Measurements from ENCODE around the gene MACF1. TPM values are rescaled to one million over a fixed set of nuclear protein-coding genes. Genes with fewer than 3 reads are reported as not detected.

The MACF1 gene
- total RNA-seq, 4 donors from 2014 or later: 210 to 602 (median 573) TPM

DNA sequence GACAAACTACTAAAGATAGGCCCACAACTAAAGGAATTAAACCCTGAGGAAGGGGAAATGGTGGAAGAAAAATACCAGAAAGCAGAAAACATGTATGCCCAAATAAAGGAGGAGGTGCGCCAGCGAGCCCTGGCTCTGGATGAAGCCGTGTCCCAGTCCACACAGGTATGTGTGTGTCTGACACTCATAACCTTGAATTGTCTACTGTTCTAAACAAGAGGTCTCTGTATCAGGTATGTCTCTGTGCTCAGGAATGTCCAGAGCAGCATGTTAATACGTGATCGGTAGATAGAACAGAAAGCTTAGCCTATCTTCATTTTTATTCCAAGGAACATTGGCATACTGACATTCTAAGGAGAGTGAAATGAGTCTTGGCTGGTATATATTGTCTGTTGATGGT is 231.1 kb downstream of the MACF1 start:
- intact Hi-C loops (cut with DNase I; ENCODE audit: low total_unique reads): no loop called here
- Histone ChIP-seq H3K9me3 (no peaks in the 10 kb centered on the region), H3K27ac (no peak overlapping the region), H3K36me3 (no peaks in the 10 kb centered on the region), H3K27me3 (no peaks in the 10 kb centered on the region), H3K4me1 (no peaks in the 10 kb centered on the region), H3K4me3 (no peak overlapping the region)
- TF ChIP-seq POLR2A (IDR thresholded peaks at IDR 0.05): no peak
- TF ChIP-seq, protein P1, sequence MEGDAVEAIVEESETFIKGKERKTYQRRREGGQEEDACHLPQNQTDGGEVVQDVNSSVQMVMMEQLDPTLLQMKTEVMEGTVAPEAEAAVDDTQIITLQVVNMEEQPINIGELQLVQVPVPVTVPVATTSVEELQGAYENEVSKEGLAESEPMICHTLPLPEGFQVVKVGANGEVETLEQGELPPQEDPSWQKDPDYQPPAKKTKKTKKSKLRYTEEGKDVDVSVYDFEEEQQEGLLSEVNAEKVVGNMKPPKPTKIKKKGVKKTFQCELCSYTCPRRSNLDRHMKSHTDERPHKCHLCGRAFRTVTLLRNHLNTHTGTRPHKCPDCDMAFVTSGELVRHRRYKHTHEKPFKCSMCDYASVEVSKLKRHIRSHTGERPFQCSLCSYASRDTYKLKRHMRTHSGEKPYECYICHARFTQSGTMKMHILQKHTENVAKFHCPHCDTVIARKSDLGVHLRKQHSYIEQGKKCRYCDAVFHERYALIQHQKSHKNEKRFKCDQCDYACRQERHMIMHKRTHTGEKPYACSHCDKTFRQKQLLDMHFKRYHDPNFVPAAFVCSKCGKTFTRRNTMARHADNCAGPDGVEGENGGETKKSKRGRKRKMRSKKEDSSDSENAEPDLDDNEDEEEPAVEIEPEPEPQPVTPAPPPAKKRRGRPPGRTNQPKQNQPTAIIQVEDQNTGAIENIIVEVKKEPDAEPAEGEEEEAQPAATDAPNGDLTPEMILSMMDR (IDR thresholded peaks at IDR 0.05): no peak
- DNase-seq: no peak

DNA sequence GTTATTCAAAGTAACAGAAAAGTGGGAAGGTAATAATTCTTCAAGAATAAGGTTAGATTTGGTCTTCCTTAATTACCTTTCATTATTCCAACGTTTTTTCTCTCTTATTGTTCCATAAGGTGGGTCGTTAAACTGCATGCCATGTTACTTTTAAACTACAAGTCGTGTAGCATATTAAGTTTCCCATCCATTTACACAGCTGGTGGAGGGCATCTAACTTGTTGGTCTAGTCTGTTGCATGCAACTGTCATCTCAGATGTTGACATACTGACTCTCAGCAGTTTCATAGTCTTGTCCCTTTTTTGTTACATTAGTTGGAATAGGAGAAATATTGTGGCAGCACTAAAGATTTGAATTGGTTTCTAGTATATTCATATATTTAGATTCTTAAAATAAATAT is 232.3 kb downstream of the MACF1 start:
- Histone ChIP-seq H3K4me3 (no peak overlapping the region), H3K27me3 (no peaks in the 10 kb centered on the region), H3K4me1 (no peaks in the 10 kb centered on the region), H3K27ac (no peak overlapping the region), H3K9me3 (no peaks in the 10 kb centered on the region), H3K36me3 (no peaks in the 10 kb centered on the region)
- no peak for TF ChIP-seq POLR2A (IDR thresholded peaks at IDR 0.05)
- TF ChIP-seq, protein P1 (IDR thresholded peaks at IDR 0.05): no peak
- DNase-seq: no peak
- intact Hi-C loops (cut with DNase I; ENCODE audit: low total_unique reads): no loop called here

DNA sequence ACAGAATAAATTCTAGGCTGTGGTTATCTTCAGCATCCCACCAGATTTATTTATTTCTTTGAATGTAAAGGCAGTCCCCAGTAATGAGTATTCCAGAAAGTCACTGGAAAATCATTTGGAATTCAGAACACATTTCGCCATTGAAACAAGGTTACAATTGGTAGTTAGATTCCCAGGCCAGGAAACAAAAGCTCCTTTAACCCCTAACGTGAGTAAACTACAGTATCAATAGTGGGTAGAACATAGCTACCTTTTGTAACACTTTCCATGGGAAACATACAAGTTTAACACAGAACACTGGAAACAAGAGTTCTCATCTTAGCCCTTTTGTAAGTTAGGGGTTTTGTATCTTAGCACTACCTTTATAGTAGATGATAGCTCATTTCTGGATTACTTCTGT is 233.5 kb downstream of the MACF1 start:
- H3K36me3 ChIP-seq: no peaks in the 10 kb centered on the region
- DNase-seq: no peak

DNA sequence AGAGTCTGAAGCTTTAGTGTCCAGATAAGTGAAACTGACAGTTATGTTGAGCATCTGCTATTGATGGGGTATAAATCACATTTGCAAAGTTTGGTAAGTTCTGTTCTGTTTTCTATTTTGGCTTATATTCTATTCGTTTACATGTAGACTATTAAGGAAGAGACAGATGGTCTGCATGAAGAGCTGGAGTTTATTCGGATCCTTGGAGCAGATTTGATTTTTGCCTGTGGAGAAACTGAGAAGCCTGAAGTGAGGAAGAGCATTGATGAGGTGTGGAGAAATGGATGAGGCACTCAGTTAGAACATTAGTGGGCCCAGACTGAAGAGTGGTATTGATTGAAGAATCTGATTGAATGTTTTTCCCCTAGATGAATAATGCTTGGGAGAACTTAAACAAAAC is 236.4 kb downstream of the MACF1 start:
- TF ChIP-seq, protein P1 (IDR thresholded peaks at IDR 0.05): no peak
- TF ChIP-seq POLR2A (IDR thresholded peaks at IDR 0.05): no peak
- intact Hi-C loops (cut with DNase I; ENCODE audit: low total_unique reads): no loop called here
- Histone ChIP-seq H3K9me3 (no peaks in the 10 kb centered on the region), H3K27me3 (no peaks in the 10 kb centered on the region), H3K4me3 (no peak overlapping the region), H3K27ac (no peak overlapping the region), H3K4me1 (no peaks in the 10 kb centered on the region), H3K36me3 (no peaks in the 10 kb centered on the region)
- no peak for DNase-seq

More for the DNA sequence above, 233.5 kb downstream of the MACF1 start:
- no peak overlapping the region for H3K4me3 ChIP-seq
- H3K27me3 ChIP-seq: no peaks in the 10 kb centered on the region
- intact Hi-C loops (cut with DNase I; ENCODE audit: low total_unique reads): no loop called here
- no peak for TF ChIP-seq POLR2A (IDR thresholded peaks at IDR 0.05)
- TF ChIP-seq, protein P1 (IDR thresholded peaks at IDR 0.05): no peak
- no peak overlapping the region for H3K27ac ChIP-seq
- H3K4me1 ChIP-seq: no peaks in the 10 kb centered on the region
- H3K9me3 ChIP-seq: no peaks in the 10 kb centered on the region

- intact Hi-C loops (cut with DNase I; ENCODE audit: low total_unique reads): no loop called here
- DNase-seq: no peak
- TF ChIP-seq POLR2A (IDR thresholded peaks at IDR 0.05): no peak
- TF ChIP-seq, protein P1 (IDR thresholded peaks at IDR 0.05): no peak
- H3K27ac ChIP-seq: no peak overlapping the region
- H3K9me3 ChIP-seq: no peaks in the 10 kb centered on the region
- no peaks in the 10 kb centered on the region for H3K36me3 ChIP-seq
- H3K4me3 ChIP-seq: no peak overlapping the region
- H3K27me3 ChIP-seq: no peaks in the 10 kb centered on the region
- no peaks in the 10 kb centered on the region for H3K4me1 ChIP-seq
These were observed 237.3 kb downstream of the MACF1 start for GRCh38 chr1:39441797-39442196.

Data from uterus (tissue), 4 donors.